Peyer's patch (tissue), 4 donors: ENCODE measurements around the gene CCDC152.

ENCODE experiments used
- POLR2A ChIP-seq, 2 donors: fragments of 450-650 bp; IDR thresholded peaks; one replicate each; pipeline ENCODE4 v1.5.1; 2017; ENCODE audit warnings: antibody characterized with exemption in 2 of 2, mild to moderate bottlenecking in 2 of 2, moderate library complexity in 2 of 2
- TF ChIP-seq, protein P1 (sequence below), 6 experiments: fragments of 450-650 bp in 4 of 6; fragments of 200-600 bp in 2 of 6; sonication (generic) in 1 of 6; IDR thresholded peaks; one replicate each; pipeline ENCODE4 v1.5.1; 2017 to 2019; ENCODE audit warnings: antibody characterized with exemption in 6 of 6, mild to moderate bottlenecking in 3 of 6, moderate library complexity in 1 of 6

DNA sequence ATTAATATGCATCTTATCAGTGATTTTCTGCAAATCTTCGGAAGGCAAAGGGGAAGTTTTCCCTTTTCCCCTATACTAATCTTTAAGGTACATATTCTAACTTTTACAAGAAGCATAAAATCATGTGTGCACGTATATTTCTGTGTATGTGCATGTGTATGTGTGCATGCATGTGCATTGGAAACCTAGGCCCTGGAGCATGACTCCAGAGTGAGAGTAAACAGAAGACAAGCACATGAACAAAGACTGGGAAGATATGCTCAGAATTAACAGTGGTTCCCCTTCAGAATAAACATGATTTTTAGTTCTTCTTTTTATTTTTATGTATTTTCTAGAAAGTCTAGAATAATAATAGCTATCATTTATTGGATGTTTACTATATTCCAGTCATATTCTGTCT lies 65.9 kb downstream of the CCDC152 start:
- TF ChIP-seq, protein P1, sequence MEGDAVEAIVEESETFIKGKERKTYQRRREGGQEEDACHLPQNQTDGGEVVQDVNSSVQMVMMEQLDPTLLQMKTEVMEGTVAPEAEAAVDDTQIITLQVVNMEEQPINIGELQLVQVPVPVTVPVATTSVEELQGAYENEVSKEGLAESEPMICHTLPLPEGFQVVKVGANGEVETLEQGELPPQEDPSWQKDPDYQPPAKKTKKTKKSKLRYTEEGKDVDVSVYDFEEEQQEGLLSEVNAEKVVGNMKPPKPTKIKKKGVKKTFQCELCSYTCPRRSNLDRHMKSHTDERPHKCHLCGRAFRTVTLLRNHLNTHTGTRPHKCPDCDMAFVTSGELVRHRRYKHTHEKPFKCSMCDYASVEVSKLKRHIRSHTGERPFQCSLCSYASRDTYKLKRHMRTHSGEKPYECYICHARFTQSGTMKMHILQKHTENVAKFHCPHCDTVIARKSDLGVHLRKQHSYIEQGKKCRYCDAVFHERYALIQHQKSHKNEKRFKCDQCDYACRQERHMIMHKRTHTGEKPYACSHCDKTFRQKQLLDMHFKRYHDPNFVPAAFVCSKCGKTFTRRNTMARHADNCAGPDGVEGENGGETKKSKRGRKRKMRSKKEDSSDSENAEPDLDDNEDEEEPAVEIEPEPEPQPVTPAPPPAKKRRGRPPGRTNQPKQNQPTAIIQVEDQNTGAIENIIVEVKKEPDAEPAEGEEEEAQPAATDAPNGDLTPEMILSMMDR (IDR thresholded peaks at IDR 0.05) = no peak
- TF ChIP-seq POLR2A (IDR thresholded peaks at IDR 0.05) = no peak
